ENCODE results near the gene LDB1. TPM values are rescaled to one million over a fixed set of nuclear protein-coding genes. Genes with fewer than 3 reads are reported as not detected.

LDB1 gene, protein sequence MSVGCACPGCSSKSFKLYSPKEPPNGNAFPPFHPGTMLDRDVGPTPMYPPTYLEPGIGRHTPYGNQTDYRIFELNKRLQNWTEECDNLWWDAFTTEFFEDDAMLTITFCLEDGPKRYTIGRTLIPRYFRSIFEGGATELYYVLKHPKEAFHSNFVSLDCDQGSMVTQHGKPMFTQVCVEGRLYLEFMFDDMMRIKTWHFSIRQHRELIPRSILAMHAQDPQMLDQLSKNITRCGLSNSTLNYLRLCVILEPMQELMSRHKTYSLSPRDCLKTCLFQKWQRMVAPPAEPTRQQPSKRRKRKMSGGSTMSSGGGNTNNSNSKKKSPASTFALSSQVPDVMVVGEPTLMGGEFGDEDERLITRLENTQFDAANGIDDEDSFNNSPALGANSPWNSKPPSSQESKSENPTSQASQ
- 29.7 to 43.0 TPM (median 40.8 TPM) in 5 replicates for total RNA-seq (2022; extraction: Qiagen RNA extraction)

DNA sequence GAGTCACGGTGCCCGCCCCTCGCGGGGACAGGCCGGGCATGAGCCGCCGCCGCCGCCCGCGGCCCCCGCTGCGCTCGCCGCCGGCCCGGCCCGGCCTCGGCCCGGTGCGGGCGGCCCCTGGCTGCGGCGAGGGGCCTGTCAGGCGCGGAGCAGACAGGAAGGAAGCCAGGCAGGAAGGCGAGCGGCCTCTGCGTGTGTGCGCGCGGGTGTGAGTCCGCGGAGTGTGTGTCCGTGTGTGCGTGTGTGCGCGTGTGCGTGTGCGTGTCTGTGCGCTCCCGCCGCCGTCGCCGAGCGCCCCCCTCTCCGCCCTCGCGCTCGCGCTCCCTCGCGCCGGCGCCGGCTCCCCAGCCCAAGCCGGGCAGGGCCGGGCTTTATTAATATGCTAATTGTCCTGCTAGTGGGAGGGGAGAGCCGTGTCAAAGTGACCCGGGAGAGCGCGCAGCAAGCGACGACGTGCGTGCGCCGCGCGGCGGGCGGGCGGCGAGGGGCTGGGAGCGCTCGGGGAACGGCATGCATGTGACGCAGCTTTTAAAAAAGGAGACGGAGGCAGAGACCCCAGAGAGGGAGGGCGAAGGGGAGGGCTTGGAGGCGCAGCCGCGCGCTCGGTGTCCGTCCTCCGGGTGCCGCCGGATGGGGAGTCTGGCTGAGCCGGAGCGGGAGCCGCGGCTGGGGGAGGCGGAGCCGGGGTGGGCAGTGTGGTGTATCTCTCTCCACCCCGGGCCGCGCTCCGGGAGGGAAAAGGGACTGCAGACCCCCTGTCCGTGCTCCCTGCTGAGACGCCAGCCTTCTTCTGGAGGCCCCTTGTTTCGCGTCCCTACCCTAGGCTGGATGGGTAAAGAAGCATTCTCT is at the start of gene LDB1:
Gene LDB1, minus strand, starts transcription at position 227 of the 849 bp plus-strand sequence. CDS start 258 bp downstream, outside the sequence.

DNA sequence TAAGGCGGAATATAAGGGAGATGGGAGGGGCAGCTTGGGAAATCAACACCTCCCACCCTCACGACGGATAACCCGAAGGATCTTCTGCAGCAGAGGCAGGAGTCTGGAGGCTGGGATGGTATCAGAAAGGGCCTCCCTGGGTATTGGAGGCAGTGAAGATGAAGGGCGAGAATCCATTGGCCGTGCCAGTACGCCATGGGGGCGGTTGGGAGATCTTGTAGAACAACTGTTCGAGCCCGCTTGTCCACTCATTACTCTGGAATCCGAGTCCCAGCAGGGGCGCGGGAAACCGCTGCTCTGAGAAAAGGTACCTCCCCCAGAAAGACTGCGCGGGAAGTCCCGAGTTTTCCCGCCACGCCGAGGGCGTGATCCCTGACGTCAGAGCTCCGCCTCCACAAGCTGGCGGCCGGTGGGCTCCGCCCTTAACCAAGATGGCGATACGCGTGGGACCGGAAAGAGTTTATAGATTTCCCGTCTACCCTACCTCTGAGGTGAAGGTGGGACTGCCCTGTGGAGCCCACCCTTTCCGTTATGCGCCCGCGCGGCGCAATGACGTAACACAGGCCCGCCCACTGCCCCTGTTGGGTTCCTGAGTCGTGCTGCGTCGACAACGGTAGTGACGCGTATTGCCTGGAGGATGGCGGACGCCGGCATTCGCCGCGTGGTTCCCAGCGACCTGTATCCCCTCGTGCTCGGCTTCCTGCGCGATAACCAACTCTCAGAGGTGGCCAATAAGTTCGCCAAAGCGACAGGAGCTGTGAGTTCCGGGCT is 31.8 kb upstream of the LDB1 start, which contains the start of gene NOLC1:
Gene NOLC1, plus strand, starts transcription at position 616 of the 771 bp plus-strand sequence. Its CDS starts 22 bp downstream, at position 638.

DNA sequence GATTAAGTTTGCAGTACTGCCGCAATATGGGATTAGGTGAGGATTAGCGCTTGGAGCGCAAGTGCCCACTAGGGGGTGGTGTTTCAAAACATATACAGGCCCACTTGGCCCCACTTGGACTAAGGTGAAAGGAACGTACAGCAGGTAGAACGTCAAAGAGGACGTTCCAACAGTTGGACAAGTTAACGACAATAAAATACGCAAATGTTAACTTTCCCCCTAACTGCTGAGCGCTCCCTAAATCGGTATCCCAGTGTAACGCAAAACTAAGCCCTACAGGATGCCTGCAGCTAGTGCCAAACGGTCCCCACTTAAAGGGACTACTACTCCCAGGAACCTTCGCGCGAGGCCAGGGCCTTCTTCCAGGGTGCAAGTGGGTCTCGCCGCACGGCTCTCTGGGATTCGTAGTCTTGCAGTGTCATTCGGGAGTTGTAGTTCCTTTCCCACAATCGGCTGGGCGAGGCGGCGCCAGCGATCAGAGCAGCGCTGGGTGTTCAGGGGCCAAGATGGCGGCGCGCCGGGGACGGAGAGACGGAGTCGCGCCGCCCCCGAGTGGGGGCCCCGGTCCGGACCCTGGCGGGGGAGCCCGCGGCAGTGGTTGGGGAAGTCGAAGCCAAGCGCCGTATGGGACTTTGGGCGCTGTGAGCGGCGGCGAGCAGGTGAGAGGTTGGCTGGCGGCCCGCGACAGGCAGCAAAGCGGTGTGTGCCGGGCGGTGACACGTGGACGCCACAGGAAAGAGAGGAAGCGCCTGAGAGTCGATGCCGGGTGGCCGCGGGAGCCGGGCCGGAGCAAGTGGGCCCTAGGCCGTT is 12.6 kb upstream of the LDB1 start, which contains the start of gene PPRC1:
Gene PPRC1, plus strand, starts transcription at position 478 of the 810 bp plus-strand sequence. Its CDS starts 29 bp downstream, at position 507.

DNA sequence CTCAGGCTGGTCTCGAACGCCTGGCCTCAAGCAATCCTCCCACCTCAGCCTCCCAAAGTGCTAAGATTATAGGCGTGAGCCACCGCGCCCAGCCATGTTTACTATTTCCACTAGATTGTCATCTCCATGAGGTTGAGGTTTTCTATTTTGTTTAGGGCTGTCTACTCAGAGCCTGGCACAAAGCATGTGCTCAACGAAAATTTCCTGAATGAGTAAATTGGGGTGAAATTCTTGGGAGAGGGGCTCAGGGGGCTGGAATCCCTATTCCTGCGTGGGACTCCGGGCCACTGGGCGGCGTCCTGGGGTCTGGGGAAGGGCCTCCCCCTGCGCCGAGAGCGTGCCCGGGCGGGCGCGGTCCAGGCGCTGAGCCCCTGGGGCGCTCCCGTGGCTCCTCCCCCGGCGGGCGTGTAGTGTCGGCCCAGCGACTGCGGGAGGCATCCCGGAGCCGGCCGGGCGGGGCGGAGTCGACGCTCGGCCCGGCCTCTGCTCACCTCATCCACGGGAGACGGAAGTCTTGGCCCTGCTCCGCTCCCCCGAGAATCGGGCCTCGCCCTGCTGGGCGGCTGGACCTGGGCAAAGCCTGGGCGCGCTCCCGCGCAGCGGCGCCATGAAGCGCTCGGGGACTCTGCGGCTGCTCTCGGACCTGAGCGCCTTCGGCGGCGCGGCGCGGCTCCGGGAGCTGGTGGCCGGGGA is 55.2 kb downstream of the LDB1 start, which contains the start of gene HPS6:
Gene HPS6, plus strand, starts transcription at position 482 of the 693 bp plus-strand sequence. Its CDS starts 126 bp downstream, at position 608.

Other genes starting within 250 kb of the LDB1 start
- gene ARMH3, start 64.2 kb downstream of the LDB1 start, total RNA-seq (2022; extraction: Qiagen RNA extraction) = 10.1 to 12.6 TPM (median 11.7 TPM) in 5 replicates
- gene HPS6, start 55.0 kb downstream of the LDB1 start, total RNA-seq (2022; extraction: Qiagen RNA extraction) = 25.6 to 39.3 TPM (median 36.0 TPM) in 5 replicates
- 48.1 to 62.1 TPM (median 57.8 TPM) in 5 replicates for gene PPRC1, start 12.7 kb upstream of the LDB1 start, total RNA-seq (2022; extraction: Qiagen RNA extraction)
- gene NOLC1, start 32.0 kb upstream of the LDB1 start, total RNA-seq (2022; extraction: Qiagen RNA extraction) = 166 to 187 TPM (median 171 TPM) in 5 replicates
- gene ELOVL3, start 105.9 kb upstream of the LDB1 start, total RNA-seq (2022; extraction: Qiagen RNA extraction) = 0.16 to 0.40 TPM (median 0.30 TPM) in 5 replicates
- 0.37 to 0.51 TPM (median 0.43 TPM) in 5 replicates for gene PITX3, start 121.1 kb upstream of the LDB1 start, total RNA-seq (2022; extraction: Qiagen RNA extraction)
- 22.7 to 27.3 TPM (median 26.3 TPM) in 5 replicates for gene GBF1, start 125.2 kb upstream of the LDB1 start, total RNA-seq (2022; extraction: Qiagen RNA extraction)